HG03095 (cell line): ENCODE measurements around the gene RBFOX1.

Experiments
- ATAC-seq: cut with Tn5 transposase; IDR thresholded peaks from one replicate; pipeline ENCODE4 v1.9.1; 2021; ENCODE audit warnings: moderate library complexity; ENCODE audit not compliant: unreplicated experiment

The RBFOX1 gene

GRCh38 chr16:7590934-7591333 is 258.3 kb downstream of the RBFOX1 start:
- ATAC-seq = no peak

DNA sequence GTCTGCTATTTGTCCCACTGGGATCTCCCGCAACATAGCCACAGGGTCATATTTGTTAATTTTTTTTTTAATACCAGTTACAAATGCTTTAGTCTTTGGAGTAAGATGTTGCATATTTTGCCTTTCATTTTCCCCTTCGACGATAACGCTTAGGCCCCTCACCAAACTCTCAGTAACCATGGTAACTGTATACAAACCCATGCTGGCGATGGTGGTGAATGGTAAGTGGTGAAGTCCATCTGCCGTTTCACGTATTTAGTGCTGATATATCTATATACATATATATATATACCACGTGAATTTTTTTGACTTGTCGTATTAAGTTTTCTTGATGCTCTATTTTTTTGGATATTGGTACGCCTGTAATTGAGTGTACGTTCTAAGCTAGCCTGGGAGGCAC is 263.7 kb downstream of the RBFOX1 start:
- ATAC-seq = no peak

- no peak for ATAC-seq
These were observed 265.0 kb downstream of the RBFOX1 start for GRCh38 chr16:7597677-7598076.

DNA sequence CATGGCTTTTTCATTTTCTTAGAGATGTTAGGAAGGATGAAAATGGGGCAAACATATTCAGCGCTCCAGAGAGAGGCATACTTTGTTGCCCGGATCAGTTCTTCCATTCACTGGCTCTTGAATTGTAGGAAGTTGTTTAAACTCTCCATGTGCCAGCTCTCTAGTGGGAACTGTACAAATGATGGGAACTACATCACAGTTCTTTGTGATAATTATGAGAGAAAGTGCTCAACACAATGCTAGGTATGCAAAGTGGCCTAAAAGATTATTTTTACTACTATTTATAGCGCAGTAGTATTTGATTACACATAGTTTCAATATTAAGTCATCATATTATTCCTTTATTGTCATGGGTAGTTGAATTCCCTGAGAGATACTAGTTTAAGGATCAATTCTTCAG is 268.5 kb downstream of the RBFOX1 start:
- no peak for ATAC-seq

DNA sequence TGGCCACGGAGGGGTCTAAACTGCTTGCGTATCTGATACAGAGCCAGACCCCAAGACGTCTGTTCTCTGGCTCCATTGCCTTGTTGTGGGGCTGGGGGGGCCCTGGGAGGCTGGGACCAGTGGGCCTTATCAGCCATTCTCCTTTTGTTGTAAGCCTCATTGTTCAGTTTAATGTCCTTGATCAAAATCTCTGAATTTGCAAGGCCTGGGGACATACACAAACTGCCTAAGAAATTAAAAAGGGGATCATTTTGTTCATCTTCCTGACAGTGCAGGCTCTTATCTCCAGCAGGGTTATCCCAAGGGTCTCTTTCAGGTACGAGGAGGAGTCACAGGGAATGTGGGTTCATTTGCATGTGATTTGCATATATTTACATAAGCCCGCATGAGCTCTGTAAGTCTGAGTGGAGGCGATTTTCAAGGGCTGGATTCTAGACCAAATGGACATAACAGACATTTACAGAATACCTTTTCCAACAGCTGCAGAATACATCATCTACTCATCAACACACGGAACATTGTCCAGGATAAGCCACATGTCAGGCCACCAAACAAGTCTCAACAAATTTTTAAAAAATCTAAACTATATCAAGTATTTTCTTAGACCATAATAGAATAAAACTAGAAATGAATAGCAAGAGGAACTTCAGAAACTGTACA is 269.8 kb downstream of the RBFOX1 start:
- ATAC-seq = no peak

DNA sequence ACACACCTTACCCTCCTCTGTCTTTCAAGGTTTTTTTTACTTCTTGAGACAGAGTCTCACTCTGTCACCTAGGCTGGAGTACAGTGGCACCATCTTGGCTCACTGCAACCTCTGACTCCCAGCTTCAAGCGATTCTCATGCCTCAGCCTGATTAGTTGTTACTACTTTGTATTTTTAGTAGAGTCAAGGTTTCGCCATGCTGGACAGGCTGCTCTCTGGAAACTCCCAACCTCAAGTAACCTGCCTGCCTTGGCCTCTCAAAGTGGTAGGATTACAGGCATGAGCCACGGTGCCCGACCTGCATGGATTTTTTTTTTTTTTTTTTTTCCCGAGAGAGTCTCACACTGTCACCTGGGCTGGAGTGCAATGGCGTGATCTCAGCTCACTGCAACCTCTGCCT is 273.2 kb downstream of the RBFOX1 start:
- no peak for ATAC-seq

DNA sequence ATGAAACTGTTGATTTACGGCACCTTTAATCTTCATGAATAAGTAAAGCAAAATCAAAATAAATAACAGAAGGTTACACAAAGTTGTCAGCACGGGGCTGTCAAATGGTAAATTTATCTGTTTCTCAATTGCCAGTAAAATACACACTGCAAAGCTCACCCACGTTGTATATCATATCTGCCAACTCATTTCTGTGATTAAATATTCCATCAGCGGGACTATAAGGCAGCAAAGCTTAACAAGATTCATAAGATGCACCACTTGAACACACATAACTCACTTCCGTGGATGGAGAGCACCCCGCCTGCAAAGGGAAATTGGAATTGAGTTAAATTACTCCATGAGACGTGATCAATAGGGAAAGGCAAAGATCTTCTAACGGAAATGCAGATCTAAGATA is 280.0 kb downstream of the RBFOX1 start:
- no peak for ATAC-seq

- ATAC-seq = no peak
These were observed 280.9 kb downstream of the RBFOX1 start for GRCh38 chr16:7613518-7613917.

DNA sequence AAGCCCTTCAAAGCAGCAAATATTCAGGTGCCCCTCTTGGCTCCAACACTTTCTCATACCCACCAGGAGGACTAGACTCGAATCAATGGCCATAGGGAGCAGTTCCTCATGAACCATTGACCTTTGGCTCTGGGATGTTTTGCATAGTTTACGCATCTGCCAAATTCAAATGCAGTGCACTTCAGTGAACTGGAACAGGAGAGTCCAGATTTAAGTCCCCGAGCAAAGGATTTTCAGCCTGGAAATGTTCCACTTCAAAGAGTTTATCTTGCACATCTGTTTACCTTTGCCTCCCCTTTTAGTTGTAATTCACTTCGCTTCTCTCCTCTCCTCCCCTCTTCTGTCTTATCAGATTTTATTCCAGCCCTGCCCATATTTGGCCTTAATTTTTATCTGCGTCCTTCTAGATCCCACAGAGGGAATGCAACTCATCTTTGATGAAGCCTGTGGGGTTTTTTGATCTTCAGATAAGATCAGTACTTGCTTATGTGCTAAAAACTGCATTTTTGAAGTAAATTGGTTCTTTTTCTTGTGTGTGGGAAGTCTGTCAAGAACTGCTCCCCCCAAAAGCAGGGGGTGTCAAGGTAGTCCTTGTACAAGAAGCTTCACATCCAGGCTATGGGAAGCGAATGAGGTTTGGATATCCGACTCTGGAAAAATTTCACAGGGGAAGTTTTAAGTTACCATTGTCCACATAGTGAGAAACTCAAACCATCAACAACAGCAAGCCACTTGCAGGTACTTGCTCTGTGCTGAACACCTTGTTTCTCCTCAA is 281.6 kb downstream of the RBFOX1 start:
- no peak for ATAC-seq

DNA sequence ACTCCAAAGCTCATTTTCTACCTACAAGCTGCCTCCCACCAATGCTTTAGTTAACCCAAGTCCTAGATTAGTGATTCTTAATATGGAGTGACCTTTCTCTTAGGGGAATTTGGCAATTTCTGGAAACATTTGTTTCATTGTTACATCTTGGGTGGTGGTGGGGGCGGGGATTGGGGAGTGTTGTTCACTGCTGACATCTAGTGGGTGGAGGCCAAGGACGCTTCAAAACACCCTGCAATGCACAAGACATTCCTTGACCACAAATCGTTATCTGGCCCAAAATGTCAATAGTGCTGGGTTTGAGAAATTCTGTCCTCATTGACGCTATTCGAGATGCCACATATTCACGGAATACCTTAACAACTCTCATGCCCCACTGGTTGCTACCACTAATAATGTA is 282.9 kb downstream of the RBFOX1 start:
- no peak for ATAC-seq

DNA sequence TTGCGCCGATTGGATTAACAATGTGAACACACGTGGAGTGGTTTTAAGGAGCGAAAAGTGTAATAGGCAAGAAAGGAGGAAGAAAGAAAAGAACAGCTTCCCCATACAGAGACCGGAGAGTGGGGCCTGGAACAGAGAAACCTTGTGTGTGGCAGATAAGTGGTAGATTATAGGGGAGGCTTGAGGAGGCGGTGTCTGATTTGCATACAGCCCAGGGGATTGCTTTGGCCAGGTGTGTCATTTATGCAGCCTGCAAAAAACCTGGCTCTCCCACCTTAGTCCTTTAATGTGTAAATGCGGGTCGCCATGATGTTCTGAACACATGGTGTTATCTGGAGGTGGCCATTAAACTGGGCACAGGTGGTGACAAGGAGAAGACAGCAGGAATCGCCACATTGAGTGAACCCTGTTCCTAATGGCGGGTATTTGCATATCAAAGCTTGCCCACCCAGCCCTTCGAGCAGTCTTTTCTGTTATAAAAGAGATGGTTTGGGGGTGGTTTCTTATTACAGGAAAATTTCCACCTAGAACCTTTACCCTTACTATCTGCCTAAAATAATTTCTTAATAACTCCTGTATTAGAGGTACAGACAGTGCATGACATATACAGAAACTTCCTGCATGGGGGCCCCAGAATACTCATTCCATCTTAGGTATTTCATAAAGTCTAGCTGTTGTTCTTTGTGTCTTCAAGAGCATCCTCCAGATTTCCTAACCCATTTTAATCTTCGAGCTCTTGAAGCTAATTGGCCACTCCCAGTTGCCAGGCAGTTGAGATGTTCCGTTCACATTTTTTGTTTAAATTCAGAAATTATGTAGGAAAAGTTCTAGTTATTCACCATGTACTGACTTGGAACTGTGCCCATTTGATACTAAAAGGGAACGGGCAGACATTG is 292.5 kb downstream of the RBFOX1 start:
- no peak for ATAC-seq

DNA sequence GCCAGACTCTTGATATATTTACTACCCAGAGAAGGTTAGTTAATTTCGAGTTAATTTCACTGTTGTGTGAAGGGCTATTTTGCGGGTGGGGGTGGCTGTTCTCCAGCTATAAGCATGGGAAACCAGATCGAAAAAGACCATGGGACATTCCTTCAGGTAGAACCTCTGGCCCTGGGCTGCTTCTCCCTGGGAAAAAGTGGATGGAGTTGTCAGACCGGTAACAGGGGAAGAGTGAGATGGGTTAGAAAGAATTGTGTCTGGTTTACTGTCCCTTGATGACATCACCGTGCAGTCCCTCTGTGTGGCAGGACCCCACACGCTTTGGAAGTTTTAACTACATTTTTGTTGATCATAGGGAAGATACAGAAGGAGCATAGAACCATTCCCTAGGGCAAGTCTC is 296.3 kb downstream of the RBFOX1 start:
- ATAC-seq = no peak

DNA sequence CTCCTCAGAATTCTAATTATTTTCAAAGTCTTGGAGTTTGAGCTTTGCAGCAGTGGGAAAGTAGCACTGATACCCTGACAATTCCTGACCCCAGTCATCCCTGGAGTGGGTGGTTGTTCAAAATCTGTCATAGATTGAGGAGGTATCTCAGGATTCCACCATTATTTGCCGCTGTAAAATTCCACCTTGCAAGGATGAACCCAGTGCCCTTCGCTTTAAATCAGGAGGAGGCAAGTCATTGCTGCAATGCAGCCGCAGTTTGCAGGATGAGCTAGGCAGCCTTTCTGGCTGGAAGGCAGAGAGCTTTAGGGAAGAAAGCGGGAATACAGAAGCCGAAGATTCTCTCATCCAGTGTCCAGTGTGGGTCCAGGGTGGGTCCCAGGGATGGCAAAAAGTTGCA is 296.9 kb downstream of the RBFOX1 start:
- no peak for ATAC-seq

GRCh38 chr16:7637446-7637845 is 304.8 kb downstream of the RBFOX1 start:
- ATAC-seq = no peak

GRCh38 chr16:7638306-7638705 is 305.7 kb downstream of the RBFOX1 start:
- ATAC-seq = no peak

DNA sequence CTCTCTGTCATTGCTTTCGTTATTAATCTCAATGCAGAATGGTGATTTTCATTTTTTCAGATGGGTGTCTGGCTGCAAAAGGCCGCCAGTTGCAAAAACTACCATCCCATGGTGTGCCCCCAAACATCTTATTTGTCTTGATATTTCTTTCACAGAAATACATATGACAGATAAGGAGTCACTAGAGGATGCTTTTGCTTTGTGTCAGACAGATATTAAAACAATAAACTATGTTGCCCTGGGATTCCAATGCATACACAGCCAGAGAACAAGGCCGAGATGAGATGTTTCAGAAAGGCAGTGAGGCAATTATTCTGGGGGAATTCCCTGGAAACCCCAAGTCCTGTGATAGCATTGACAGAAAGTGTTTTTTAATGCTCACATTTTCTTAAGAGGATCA is 307.7 kb downstream of the RBFOX1 start:
- ATAC-seq = no peak

DNA sequence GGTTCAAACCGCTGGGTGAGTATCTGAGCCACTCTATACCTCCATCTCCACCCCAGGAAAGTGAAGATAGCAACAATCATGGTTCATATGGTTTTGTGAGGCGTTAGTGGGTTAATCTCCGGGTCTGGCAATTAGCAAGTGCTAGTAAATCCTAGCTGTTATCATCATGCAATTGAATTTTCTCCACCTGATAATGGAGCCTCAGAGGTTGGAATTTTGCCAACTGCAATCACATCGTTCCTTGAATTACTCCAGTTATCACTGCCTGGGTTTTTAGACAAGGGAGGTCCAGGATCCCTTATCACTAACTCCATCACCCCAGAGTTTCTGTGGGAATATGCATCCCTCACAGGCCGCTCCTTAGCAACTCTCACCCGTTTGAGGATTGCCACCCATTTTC is 311.5 kb downstream of the RBFOX1 start:
- ATAC-seq = no peak

- ATAC-seq = no peak
These were observed 312.2 kb downstream of the RBFOX1 start for GRCh38 chr16:7644811-7645210.

GRCh38 chr16:7646821-7647500 is 314.3 kb downstream of the RBFOX1 start:
- ATAC-seq = no peak

DNA sequence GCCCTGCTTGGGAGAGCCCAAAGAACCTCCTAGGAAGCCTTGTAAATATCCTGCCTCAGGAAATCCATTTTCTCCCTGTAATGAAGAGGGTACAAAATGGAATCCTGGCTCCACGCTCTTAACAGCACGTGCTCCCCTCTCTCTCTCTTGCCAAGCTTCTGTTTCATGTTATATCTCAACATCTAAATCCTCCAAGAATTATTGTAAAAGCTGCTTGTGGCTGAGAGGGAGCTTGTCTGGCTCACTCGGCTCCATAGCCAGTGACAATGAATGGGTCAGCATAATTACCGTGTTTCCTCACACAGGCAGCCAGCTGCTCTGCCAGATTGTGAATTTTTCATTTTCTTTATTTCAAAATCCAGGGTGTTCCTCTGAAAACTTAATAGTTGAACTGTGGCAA is 317.8 kb downstream of the RBFOX1 start:
- no peak for ATAC-seq
